Left renal cortex interstitium (tissue), 4 donors: ENCODE measurements around the gene HNRNPUL1. TPM values are rescaled to one million over a fixed set of nuclear protein-coding genes. Genes with fewer than 3 reads are reported as not detected.
"Not testable (repeated sequence)": the region's sequence is repeated elsewhere in the genome, so short reads cannot be mapped to it uniquely, and the experiment has no call there.

Experiments
- DNase-seq, 4 donors: peaks; one replicate each; pipeline ENCODE4 v3.0.0-alpha.2; 2013; ENCODE audit warnings: low read depth in 4 of 4, low spot score in 2 of 4, missing footprints in 1 of 4
- polyA plus RNA-seq, 4 donors: library from polyadenylated mRNA; unstranded; fragments of 120-200 nt; gene quantifications; one replicate each; pipeline ENCODE4 v1.2.1, GENCODE V29; 2013; ENCODE audit not compliant: insufficient read length in 4 of 4

The HNRNPUL1 gene
- polyA plus RNA-seq, 4 donors: 192 to 227 (median 205) TPM

DNA sequence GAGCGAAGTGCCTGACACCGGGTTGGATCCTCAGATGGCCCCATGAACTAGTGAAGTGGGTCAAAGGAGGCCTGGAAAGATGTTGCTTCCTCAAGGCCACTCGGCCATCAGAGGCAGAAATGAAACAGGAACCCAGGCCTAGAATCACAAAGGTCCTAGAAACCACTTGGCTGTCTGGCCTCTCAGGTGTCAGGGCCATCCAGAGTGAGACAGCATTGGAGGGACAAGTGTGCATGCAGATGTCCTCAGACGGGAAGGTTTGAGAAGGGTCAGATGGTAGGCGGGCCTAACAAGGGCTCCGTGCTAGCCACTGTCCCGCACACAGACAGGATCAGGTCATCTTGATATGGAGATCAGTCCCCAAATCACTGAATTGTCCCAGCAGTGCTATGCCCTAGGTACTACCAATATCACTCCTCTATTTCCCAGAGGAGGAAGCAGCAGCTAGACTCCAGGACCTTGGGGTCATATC is 60.1 kb downstream of the HNRNPUL1 start:
- DNase-seq: no peak

- no peak for DNase-seq
These were observed 60.9 kb downstream of the HNRNPUL1 start for GRCh38 chr19:41324921-41325639.

GRCh38 chr19:41325640-41325946 is 61.4 kb downstream of the HNRNPUL1 start:
- DNase-seq: no peak

DNA sequence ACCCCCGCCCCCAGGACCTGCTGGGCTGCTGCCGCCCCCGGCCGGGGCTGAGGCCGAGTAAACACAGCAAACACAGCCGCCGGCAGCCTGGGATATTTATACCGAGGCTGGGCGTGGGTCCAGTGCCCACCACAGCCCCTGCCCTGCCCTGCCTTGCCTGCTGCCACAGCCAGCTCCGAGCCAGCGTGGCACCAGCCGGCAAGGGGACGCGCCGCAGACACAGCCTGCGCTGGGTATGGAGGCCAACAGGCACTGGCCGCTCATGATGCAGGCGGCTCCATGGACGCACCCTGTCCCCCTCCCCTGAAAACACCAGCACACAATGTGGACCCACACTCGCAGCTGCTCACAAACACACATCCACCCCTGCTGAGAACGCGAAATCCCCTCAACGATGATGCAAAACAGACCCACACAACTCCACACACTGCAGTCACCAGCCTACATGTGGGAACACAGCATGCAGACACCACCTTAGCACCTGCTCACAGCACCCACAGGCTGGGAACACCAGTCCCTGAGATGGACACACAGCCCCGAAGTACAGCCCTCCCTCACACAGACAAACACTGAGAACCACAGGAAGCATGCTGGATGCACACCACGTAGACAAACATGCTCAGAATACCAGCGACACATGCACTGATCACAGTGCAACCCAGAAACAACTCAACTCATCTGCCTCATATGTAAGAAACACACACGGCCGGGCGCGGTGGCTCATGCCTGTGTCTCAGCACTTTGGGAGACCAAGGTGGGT is 62.0 kb downstream of the HNRNPUL1 start:
- DNase-seq: no peak

- no peak for DNase-seq
These were observed 63.0 kb downstream of the HNRNPUL1 start for GRCh38 chr19:41327076-41327575.

DNA sequence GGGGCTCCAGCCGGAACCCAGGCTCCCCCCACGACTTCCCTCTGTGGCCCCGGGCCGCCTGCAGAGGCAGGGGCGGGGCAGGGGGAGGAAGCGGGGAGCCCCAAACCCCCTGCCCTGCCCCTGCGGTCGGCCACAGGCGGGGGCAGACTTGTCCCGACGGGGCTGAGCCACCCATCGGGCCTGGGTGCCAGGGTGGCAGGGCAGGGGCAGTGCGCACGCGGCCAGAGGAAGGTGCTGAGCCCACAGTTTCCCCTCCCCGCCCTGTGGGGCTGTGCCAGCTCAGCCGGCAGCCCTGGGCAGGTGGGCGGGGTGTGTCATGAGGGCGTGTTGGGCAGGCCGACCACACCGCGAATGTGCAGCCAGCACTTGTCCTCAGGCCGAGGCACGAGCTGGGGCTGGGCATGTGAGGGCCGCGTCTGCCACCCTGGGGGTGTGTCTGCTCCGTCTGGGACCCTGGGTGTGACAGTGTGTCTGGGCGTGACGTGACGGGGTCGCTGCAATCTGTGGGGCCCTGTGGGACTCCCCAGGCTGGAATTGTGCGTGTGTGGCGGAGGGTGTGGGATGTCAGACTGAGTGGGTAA is 63.5 kb downstream of the HNRNPUL1 start:
- DNase-seq: no peak

DNA sequence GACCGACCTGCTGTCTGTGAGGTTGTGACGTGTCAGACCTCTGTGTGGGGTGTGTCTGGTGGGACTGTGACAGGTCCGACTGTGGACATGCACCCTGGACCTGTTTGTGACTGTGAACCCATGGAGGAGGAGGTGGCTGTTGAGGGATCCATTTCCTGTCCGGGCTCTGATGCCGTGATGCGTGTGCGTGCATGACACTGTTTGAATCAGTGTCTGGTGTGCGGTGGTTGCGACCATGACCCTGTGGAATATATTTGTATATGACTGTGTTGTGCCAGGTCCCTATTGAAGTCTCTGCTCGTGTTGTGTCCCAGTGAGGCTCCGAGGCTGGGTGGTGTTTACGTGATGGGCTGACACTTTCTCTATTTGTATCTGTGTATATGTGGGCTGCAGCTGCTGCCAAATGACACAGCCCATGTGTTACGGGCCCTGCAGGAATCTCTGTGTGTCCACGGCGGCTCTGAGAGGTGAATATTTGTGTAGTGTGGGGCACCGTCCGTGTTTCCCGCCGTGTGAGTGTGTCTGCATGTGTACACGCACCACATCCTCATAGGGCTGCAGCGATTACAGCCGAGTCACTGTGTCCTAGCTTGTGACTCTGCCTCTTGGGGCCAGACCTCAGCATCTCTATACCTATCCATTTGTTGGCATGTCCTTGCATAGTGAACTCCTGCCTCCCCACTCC is 64.1 kb downstream of the HNRNPUL1 start:
- no peak for DNase-seq

DNA sequence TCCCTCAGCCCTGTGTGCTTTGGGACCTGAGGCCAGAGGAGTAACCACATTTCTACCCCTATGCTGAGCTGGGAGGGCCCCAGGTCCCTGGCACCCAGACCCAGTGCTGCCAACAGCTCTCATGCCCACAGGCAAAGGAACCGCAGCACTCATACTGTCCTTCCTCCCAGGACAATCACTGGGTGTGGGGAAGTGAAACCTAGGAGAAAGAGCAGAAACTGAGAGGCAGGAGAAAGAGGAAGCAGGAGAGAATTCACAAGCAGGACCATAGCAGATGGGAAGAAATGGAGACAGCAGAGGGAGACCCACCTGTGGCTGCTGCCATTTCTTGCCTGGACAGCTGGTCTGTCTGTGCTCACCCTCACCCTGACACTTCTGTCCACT is 64.7 kb downstream of the HNRNPUL1 start:
- DNase-seq: no peak

DNA sequence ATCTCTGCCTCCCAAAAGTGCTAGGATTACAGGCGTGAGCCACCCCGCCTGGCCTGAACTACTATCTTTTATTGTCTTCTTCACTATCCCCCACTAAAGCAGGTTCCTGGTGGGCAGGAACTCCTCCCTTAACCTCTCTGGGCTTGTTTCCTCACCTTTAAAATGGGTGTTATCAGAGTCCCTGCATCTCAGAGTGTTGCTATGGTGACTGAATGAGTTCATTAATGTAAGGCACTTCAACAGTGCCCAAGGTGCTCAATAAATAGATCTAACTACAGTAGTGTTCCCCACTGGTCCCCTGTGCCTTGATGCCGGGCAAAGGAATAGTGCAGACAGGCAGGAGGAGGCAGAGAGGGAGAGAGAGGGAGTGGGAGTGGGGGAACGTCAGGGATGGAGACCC is 66.3 kb downstream of the HNRNPUL1 start:
- no peak for DNase-seq

DNA sequence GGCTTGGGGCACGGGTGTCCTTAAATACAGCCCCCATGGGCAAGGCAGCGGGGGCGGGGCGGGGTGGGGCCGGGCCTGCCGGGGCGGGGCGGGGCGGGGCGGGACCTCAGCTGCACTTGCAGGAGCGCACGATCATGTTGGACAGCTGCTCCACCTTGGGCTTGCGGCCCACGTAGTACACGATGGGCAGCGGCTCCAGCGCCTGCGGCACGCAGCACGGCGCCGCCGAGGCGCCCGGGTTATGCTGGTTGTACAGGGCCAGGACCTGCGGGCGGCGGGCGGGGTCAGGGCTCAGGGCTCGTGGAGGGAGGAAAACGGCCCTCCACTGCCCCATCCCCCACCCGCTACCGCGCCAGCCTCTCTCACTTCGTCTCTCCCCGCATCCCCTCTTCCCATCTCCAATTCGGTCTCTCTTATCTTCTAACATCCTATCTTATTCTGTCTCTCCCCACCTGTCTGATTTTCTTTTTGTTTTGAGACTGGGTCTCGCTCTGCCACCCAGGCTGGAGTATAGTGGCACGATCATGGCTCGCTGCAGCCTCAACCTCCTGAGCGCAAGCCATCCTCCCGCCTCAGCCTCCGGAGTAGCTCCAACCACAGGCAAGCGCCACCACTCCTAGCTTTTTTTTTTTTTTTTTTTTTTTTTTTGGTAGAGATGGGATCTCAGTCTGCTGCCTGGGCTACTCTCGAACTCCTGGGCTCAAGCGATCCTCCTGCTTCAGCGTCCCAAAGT is 66.9 kb downstream of the HNRNPUL1 start:
- no peak for DNase-seq

- DNase-seq: no peak
These were observed 67.8 kb downstream of the HNRNPUL1 start for GRCh38 chr19:41332000-41332399.

GRCh38 chr19:41332468-41332867 is 68.3 kb downstream of the HNRNPUL1 start:
- no peak for DNase-seq

- no peak for DNase-seq
These were observed 70.6 kb downstream of the HNRNPUL1 start for GRCh38 chr19:41334793-41335192.

DNA sequence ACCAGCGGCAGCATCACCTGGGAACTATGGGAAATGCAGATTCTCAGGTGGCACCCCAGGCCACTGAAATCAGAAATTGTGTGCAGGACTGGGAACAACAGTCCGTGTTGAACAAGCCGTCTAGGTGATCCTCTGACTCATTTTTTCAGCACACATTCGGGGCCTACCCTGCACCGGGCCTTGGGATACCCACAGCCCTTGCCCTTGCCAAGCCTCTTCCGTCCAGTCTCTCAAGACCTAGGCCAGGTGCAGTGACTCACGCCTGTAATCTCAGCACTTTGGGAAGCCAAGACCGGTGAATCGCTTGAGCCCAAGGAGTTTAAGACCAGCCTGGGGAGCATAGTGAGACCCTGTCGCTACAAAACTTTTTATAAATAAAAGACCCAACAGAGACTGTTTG is 71.3 kb downstream of the HNRNPUL1 start:
- no peak for DNase-seq

DNA sequence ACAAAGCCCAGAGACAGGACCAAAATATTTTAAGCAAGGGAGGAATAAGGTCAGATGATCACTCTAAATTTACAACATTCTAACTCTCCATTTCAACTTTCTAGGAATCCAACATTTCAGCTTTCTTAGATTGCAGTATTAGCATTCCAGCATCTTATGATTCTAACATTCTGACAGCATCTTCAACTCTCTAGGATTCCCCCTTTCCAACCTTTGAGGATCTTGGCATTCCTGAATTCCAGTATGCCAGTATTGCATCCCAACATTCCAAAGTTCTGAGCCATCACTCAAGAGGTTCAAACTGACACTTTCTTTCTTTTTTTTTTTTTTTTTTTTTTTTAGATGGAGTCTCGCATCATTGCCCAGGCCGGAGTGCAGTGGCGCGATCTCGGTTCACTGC is 75.8 kb downstream of the HNRNPUL1 start:
- DNase-seq: no peak

GRCh38 chr19:41341669-41342490 is 77.7 kb downstream of the HNRNPUL1 start:
- no peak for DNase-seq

DNA sequence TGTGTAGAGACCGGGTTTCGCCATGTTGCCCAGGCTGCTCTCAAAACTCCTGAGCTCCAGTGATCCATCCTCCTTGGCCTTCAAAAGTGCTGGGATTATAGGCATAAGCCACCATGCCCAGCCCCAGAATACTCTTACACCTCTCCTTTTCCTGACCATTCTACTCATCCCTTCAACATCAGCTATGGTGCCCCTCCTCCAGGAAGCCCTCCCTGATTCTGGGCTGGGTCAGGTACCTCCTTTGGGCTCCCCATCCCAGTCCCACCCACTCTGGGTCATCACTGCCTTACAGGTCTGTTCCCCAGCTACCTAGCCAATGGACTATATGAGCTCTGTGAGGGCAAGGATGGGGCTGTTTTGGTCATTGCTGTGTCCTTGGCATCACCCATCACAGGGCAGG is 80.0 kb downstream of the HNRNPUL1 start:
- no peak for DNase-seq

- not testable (repeated sequence) for DNase-seq
These were observed 82.7 kb downstream of the HNRNPUL1 start for GRCh38 chr19:41346916-41347315.

GRCh38 chr19:41350735-41351338 is 86.7 kb downstream of the HNRNPUL1 start:
- DNase-seq: no peak
